Neural cell (in vitro differentiated cells): ENCODE data around the gene BARHL2. TPM values are rescaled to one million over a fixed set of nuclear protein-coding genes. Genes with fewer than 3 reads are reported as not detected.

ENCODE experiments used
- H2AFZ ChIP-seq: fragments of 200-600, 300-800 bp; sonication (generic), shearing (Covaris generic); 2 replicates; pipeline ENCODE4 v1.6.0; 2014; ENCODE audit warnings: low read depth, mild to moderate bottlenecking, antibody characterized with exemption, low read length, moderate library complexity
- H3F3A ChIP-seq: fragments of 200-600 bp; shearing (Covaris generic); 2 replicates; pipeline ENCODE4 v1.6.1; 2016; ENCODE audit warnings: mild to moderate bottlenecking, moderate library complexity, mixed read lengths, antibody characterized with exemption, low read length; ENCODE audit not compliant: insufficient read depth, poor library complexity, severe bottlenecking
- H3K27ac ChIP-seq: fragments of 200-600, 300-800 bp; sonication (generic), shearing (Covaris generic); 2 replicates; pipeline ENCODE4 v1.5.1; 2014; ENCODE audit warnings: mild to moderate bottlenecking, low read length, moderate library complexity
- H3K27me3 ChIP-seq: fragments of 300-800, 200-600 bp; sonication (generic), shearing (Covaris generic); 2 replicates; pipeline ENCODE4 v1.6.0; 2014; ENCODE audit warnings: mild to moderate bottlenecking, low read depth, low read length, moderate library complexity; ENCODE audit not compliant: insufficient read depth
- H3K36me3 ChIP-seq: fragments of 300-800, 200-600 bp; sonication (generic), shearing (Covaris generic); 2 replicates; pipeline ENCODE4 v1.5.1; 2014; ENCODE audit warnings: mild to moderate bottlenecking, antibody characterized with exemption, low read length, moderate library complexity; ENCODE audit not compliant: insufficient read depth
- H3K4me2 ChIP-seq: fragments of 300-800, 200-600 bp; sonication (generic), shearing (Covaris generic); 2 replicates; pipeline ENCODE4 v1.6.0; 2014; ENCODE audit warnings: mild to moderate bottlenecking, low read length
- H3K4me3 ChIP-seq: fragments of 300-800, 200-600 bp; sonication (generic), shearing (Covaris generic); 2 replicates; pipeline ENCODE4 v1.5.1; 2014; ENCODE audit warnings: mild to moderate bottlenecking, low read length, moderate library complexity
- H3K79me2 ChIP-seq: fragments of 200-600 bp; shearing (Covaris generic); replicated peaks from 2 replicates; pipeline ENCODE4 v1.6.0; 2014; ENCODE audit warnings: mild to moderate bottlenecking, low read length, moderate library complexity; ENCODE audit not compliant: insufficient read depth
- H3K9ac ChIP-seq: fragments of 300-800, 200-600 bp; sonication (generic), shearing (Covaris generic); 2 replicates; pipeline ENCODE4 v1.6.1; 2016; ENCODE audit warnings: mild to moderate bottlenecking, low read length, mixed read lengths
- H3K9me2 ChIP-seq: fragments of 200-600 bp; shearing (Covaris generic); 2 replicates; pipeline ENCODE4 v1.6.1; 2016; ENCODE audit warnings: mild to moderate bottlenecking, low read length, mixed read lengths; ENCODE audit not compliant: insufficient read depth
- H3K9me3 ChIP-seq: fragments of 200-600, 300-800 bp; sonication (generic), shearing (Covaris generic); 2 replicates; pipeline ENCODE4 v1.6.1; 2016; ENCODE audit warnings: mild to moderate bottlenecking, mixed run types, low read length, moderate library complexity, mixed read lengths
- H4K20me1 ChIP-seq: fragments of 200-600 bp; shearing (Covaris generic); 2 replicates; pipeline ENCODE4 v1.6.1; 2016; ENCODE audit warnings: mild to moderate bottlenecking, mixed run types; ENCODE audit not compliant: insufficient read depth
- EP300 ChIP-seq: fragments of 450-650 bp; conservative IDR thresholded peaks from 2 replicates; pipeline ENCODE4 v1.6.1; 2014; ENCODE audit warnings: antibody characterized with exemption, mild to moderate bottlenecking, moderate library complexity; ENCODE audit not compliant: poor library complexity, severe bottlenecking
- EZH2 ChIP-seq: fragments of 200-600, 300-800 bp; shearing (Covaris generic), sonication (generic); IDR thresholded peaks from 2 replicates; pipeline ENCODE4 v1.6.1; 2014; ENCODE audit warnings: antibody characterized with exemption, low read length, borderline replicate concordance, mild to moderate bottlenecking; ENCODE audit not compliant: insufficient read depth, poor library complexity, severe bottlenecking
- MXI1 ChIP-seq: fragments of 450-650 bp; conservative IDR thresholded peaks from 2 replicates; pipeline ENCODE4 v1.6.1; 2014; ENCODE audit warnings: antibody characterized with exemption, mild to moderate bottlenecking; ENCODE audit not compliant: poor library complexity, severe bottlenecking
- POLR2AphosphoS5 ChIP-seq: IDR thresholded peaks from 2 replicates; pipeline ENCODE4 v1.6.1; 2012
- RAD21 ChIP-seq: fragments of 450-650 bp; conservative IDR thresholded peaks from 2 replicates; pipeline ENCODE4 v1.6.1; 2014; ENCODE audit warnings: antibody characterized with exemption, mild to moderate bottlenecking, moderate library complexity
- REST ChIP-seq: IDR thresholded peaks from 2 replicates; pipeline ENCODE4 v1.6.1; 2012; ENCODE audit warnings: borderline replicate concordance
- SMC3 ChIP-seq: fragments of 450-650 bp; conservative IDR thresholded peaks from 2 replicates; pipeline ENCODE4 v1.6.1; 2014; ENCODE audit warnings: antibody characterized with exemption, mild to moderate bottlenecking, moderate library complexity; ENCODE audit not compliant: poor library complexity
- TAF1 ChIP-seq: IDR thresholded peaks from 2 replicates; pipeline ENCODE4 v1.6.1; 2012; ENCODE audit warnings: low read depth
- polyA plus RNA-seq: library from polyadenylated mRNA; depleted of rRNA; stranded (reverse); fragments of >200 nt; gene quantifications from 2 replicates; pipeline ENCODE4 v1.2.3, GENCODE V29; 2014
- TF ChIP-seq, protein P1 (sequence below): fragments of 450-650 bp; IDR thresholded peaks from 2 replicates; pipeline ENCODE4 v1.5.1; 2014; ENCODE audit warnings: antibody characterized with exemption, mild to moderate bottlenecking, moderate library complexity; ENCODE audit not compliant: poor library complexity, severe bottlenecking

BARHL2 gene
- polyA plus RNA-seq, 1 donor from 2014 or later = not detected

- Histone ChIP-seq H3K9me3 (no peaks in the 10 kb centered on the region), H3K9me2 (no peaks in the 10 kb centered on the region), H3K79me2 (no peaks in the 10 kb centered on the region), H2AFZ (no peak overlapping the region), H4K20me1 (no peaks in the 10 kb centered on the region), H3K9ac (no peak overlapping the region), H3K4me2 (no peak overlapping the region), H3F3A (no peaks in the 10 kb centered on the region), H3K27ac (no peak overlapping the region), H3K4me3 (no peak overlapping the region), H3K36me3 (no peaks in the 10 kb centered on the region), H3K27me3 (no peaks in the 10 kb centered on the region)
- TF ChIP-seq REST (no peak), SMC3 (no peak), TAF1 (no peak)
- TF ChIP-seq, protein P1, sequence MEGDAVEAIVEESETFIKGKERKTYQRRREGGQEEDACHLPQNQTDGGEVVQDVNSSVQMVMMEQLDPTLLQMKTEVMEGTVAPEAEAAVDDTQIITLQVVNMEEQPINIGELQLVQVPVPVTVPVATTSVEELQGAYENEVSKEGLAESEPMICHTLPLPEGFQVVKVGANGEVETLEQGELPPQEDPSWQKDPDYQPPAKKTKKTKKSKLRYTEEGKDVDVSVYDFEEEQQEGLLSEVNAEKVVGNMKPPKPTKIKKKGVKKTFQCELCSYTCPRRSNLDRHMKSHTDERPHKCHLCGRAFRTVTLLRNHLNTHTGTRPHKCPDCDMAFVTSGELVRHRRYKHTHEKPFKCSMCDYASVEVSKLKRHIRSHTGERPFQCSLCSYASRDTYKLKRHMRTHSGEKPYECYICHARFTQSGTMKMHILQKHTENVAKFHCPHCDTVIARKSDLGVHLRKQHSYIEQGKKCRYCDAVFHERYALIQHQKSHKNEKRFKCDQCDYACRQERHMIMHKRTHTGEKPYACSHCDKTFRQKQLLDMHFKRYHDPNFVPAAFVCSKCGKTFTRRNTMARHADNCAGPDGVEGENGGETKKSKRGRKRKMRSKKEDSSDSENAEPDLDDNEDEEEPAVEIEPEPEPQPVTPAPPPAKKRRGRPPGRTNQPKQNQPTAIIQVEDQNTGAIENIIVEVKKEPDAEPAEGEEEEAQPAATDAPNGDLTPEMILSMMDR = no peak
Observed at GRCh38 chr1:90745972-90746371, 28.9 kb upstream of the BARHL2 start.

- Histone ChIP-seq H3K9ac (no peak overlapping the region), H3K4me3 (no peak overlapping the region), H4K20me1 (no peaks in the 10 kb centered on the region), H3F3A (no peaks in the 10 kb centered on the region), H3K4me2 (no peak overlapping the region), H3K27me3 (peaks cover 92% of the 10 kb centered on the region), H3K79me2 (no peaks in the 10 kb centered on the region), H3K9me3 (no peaks in the 10 kb centered on the region), H3K36me3 (no peaks in the 10 kb centered on the region), H3K27ac (no peak overlapping the region), H2AFZ (no peak overlapping the region), H3K9me2 (no peaks in the 10 kb centered on the region)
- TF ChIP-seq REST = no peak
- TF ChIP-seq MXI1 = no peak
- TF ChIP-seq EP300 = no peak
- no peak for TF ChIP-seq TAF1
- TF ChIP-seq POLR2AphosphoS5 = no peak
- no peak for TF ChIP-seq EZH2
- no peak for TF ChIP-seq SMC3
- no peak for TF ChIP-seq RAD21
- TF ChIP-seq, protein P1 = no peak
Observed at GRCh38 chr1:90732136-90732535, 15.0 kb upstream of the BARHL2 start.
